Activated CD8-positive, alpha-beta memory T cell treated with anti-CD3 and anti-CD28 coated beads for 48 hours (primary cell): ENCODE results near the gene TMEM191C.
"Not testable (repeated sequence)": the region's sequence is repeated elsewhere in the genome, so short reads cannot be mapped to it uniquely, and the experiment has no call there.

Experiments used
- DNase-seq, 3 experiments: peaks; one replicate each; pipeline ENCODE4 v3.0.0-alpha.2; 2020; ENCODE audit warnings: low read depth in 2 of 3, low spot score in 2 of 3

The TMEM191C gene

GRCh38 chr22:21472984-21473383 is 5.8 kb downstream of the TMEM191C start:
- not testable (repeated sequence) for DNase-seq

- not testable (repeated sequence) for DNase-seq
These were observed 6.5 kb downstream of the TMEM191C start for GRCh38 chr22:21473664-21474063.

GRCh38 chr22:21484039-21484438 is 16.9 kb downstream of the TMEM191C start:
- DNase-seq, result not testable (repeated sequence)

GRCh38 chr22:21487723-21488122 is 20.5 kb downstream of the TMEM191C start:
- not testable (repeated sequence) for DNase-seq

GRCh38 chr22:21489149-21489680 is 22.0 kb downstream of the TMEM191C start:
- DNase-seq, result not testable (repeated sequence)

GRCh38 chr22:21490556-21490955 is 23.4 kb downstream of the TMEM191C start:
- not testable (repeated sequence) for DNase-seq

- not testable (repeated sequence) for DNase-seq
These were observed 25.1 kb downstream of the TMEM191C start for GRCh38 chr22:21492271-21492670.

- DNase-seq, result not testable (repeated sequence)
These were observed 26.9 kb downstream of the TMEM191C start for GRCh38 chr22:21493789-21494782.

GRCh38 chr22:21497984-21498383 is 30.8 kb downstream of the TMEM191C start:
- not testable (repeated sequence) for DNase-seq

GRCh38 chr22:21498489-21498888 is 31.3 kb downstream of the TMEM191C start:
- not testable (repeated sequence) for DNase-seq

GRCh38 chr22:21499623-21500506 is 32.7 kb downstream of the TMEM191C start:
- not testable (repeated sequence) for DNase-seq

- DNase-seq, result not testable (repeated sequence)
These were observed 43.2 kb downstream of the TMEM191C start for GRCh38 chr22:21510397-21510796.

- DNase-seq, result not testable (repeated sequence)
These were observed 44.8 kb downstream of the TMEM191C start for GRCh38 chr22:21512022-21512421.

- DNase-seq, result not testable (repeated sequence)
These were observed 46.9 kb downstream of the TMEM191C start for GRCh38 chr22:21514117-21514516.

- not testable (repeated sequence) for DNase-seq
These were observed 48.0 kb downstream of the TMEM191C start for GRCh38 chr22:21515234-21515633.

GRCh38 chr22:21516522-21516921 is 49.3 kb downstream of the TMEM191C start:
- not testable (repeated sequence) for DNase-seq

GRCh38 chr22:21516970-21517764 is 50.0 kb downstream of the TMEM191C start:
- DNase-seq, result peak in 2 of 3 experiments; percentile 25 to 41
